ENCODE measurements around the gene PROZ.

Gene PROZ

GRCh38 chr13:113210833-113211232, 52.4 kb downstream of the PROZ start:
- TF ChIP-seq CTCF (conservative IDR thresholded peaks at IDR 0.05) = no peak
- no peak overlapping the region for H3K27ac ChIP-seq

DNA sequence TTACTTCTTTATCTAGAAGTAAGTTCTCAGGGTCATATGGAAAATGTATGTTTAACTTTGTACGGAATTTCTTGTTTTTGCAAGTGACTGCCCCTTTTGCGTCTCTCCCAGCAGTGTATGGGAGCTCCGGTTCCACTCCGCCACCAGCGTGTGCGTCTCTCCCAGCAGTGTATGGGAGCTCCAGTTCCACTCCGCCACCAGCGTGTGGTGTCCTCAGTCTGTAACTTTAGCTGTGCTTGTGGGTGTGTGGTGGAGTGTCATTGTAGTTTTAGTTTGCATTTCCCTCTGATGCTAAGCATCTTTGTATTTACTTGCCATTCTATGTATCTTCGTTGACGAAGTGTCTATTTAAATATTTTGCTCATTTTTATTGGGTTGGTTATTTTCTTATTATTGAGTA, 53.3 kb downstream of the PROZ start:
- H3K27ac ChIP-seq = no peak overlapping the region
- TF ChIP-seq CTCF (conservative IDR thresholded peaks at IDR 0.05) = no peak

DNA sequence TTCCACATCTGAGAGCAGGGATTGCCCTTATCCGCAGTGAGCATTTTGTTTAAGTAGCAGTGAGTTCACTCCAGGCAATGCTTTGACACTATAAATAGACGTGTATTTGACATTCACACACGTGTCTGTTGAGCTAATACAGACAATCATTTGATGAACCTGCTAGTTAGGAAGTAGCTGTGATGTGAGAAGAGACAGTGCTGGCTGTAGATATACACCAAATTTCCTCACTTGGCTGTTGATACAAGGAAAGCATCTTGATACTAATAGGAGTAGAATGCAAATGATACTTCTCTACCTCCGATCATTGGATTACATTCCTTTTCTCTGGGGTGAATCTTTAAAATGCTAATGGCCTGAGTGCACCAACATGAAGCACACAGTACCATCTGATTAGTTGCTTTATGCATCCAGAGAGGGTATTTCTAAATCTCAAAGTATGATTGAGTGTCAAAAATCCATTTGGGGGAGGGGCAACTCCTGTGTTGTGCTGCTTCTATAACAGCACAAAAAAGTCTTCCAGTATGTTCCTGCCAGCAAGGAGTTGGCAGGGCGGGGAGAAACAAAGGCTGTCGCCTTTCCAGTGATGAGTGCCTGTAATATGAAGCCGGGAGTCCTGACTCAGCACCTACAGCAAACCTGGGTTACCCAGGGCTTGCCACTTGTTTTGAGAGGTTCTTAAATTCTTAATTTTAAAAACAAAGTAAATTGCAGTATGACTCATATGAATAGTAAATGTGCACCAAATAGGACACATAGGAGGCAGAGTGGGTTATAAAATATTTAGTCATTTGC, 58.0 kb downstream of the PROZ start:
- no peak for TF ChIP-seq CTCF (conservative IDR thresholded peaks at IDR 0.05)
- peak overlapping the region; percentile 34; the same call in 1 of the 2 replicates for H3K27ac ChIP-seq

- H3K27ac ChIP-seq = no peak overlapping the region
- no peak for TF ChIP-seq CTCF (conservative IDR thresholded peaks at IDR 0.05)
Measured at GRCh38 chr13:113218586-113218985, 60.1 kb downstream of the PROZ start.

DNA sequence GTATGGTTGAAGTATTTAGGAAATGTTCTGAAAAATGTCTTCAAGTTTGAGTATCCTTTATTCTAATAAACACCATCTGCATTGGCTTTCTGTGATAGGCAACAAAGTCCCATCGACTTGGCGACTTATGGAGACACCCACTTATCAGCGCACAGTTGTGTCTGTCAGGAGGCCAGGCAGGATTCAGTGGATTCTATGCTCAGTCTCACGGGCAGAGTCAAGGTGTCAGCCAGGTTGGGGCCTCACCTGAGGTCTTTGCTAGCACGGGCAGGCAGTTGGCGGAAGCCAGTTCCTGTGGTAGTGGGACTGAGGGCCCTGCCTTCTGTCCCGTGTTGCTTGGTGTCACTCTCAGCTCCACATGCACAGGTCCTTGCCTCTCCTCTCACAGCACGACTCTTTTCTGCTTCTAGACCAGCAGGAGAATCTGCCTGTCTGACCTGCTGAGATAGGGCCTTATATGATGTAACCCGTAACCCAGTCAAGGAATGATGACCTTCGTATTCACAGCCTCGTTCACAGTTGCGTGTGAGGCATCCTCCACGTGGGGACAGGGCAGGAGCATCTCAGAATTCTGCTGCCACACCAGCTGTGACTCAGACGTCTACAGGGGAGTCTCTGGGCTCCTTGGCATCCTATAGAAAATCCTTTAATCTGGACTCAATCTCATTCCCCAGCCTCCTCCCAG, 61.0 kb downstream of the PROZ start:
- H3K27ac ChIP-seq = no peak overlapping the region
- TF ChIP-seq CTCF (conservative IDR thresholded peaks at IDR 0.05) = no peak

GRCh38 chr13:113220141-113220598, 61.7 kb downstream of the PROZ start:
- TF ChIP-seq CTCF (conservative IDR thresholded peaks at IDR 0.05) = no peak
- no peak overlapping the region for H3K27ac ChIP-seq

DNA sequence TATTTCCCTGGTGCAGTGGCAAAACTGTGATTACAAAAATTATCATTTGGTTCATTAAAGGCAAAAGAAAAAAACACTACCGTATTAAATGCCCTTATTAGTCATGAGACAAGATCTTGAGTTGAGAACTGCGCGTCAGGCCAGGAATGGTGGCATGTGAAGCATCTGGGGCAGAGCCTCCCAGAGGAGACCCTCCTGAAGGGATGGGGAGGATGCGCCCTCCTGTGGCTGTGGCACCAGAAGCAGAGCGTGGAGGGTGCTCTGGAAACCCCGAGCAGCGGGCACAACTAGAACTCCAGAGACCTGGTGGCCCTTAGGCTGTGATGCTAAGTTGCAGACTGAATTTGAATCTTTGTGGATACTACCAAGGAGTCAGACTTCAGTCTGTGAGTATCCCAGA, 62.4 kb downstream of the PROZ start:
- no peak for TF ChIP-seq CTCF (conservative IDR thresholded peaks at IDR 0.05)
- H3K27ac ChIP-seq = no peak overlapping the region

Data from VCaP (cell line).